Cerebellar nuclear complex (tissue), 1 donor: Measurements from ENCODE around the gene SUSD2.

Source experiments
- DNase-seq, 2 experiments: peaks; one replicate each; lab custom pipeline; 2025; lab: John Stamatoyannopoulos, UW

The SUSD2 gene

GRCh38 chr22:24149198-24149590 is 32.1 kb upstream of the SUSD2 start:
- DNase-seq = no peak

GRCh38 chr22:24153353-24153752 is 27.9 kb upstream of the SUSD2 start:
- DNase-seq = no peak

- no peak for DNase-seq
These were observed 27.3 kb upstream of the SUSD2 start for GRCh38 chr22:24153959-24154358.

GRCh38 chr22:24154826-24155225 is 26.5 kb upstream of the SUSD2 start:
- DNase-seq = no peak

DNA sequence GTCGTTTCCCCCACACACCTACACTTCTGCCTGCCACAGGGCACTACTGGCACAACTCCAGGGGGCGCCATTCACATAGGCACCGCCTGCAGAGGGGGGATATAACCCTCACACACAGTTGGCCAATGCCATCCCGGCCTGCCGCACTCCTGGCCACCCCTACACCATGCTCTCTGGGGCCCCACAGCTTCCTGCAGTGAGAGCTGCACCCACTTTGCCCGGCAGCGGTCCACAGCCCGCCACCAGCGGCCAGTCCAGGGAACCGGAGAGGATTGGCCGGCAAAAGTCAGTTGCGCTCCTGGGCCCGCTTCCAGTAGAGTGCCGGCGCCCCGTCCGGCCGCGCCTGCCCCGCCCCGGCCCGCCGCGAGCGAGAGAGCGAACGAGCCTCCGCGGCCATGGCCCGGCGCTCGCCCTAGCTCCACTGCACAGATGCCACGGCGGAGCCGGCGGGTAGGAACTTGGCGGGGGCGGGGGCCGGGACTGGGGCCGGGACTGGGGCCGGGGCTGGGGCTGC is 25.6 kb upstream of the SUSD2 start:
- peak in 1 of 2 experiments; percentile 7 for DNase-seq

DNA sequence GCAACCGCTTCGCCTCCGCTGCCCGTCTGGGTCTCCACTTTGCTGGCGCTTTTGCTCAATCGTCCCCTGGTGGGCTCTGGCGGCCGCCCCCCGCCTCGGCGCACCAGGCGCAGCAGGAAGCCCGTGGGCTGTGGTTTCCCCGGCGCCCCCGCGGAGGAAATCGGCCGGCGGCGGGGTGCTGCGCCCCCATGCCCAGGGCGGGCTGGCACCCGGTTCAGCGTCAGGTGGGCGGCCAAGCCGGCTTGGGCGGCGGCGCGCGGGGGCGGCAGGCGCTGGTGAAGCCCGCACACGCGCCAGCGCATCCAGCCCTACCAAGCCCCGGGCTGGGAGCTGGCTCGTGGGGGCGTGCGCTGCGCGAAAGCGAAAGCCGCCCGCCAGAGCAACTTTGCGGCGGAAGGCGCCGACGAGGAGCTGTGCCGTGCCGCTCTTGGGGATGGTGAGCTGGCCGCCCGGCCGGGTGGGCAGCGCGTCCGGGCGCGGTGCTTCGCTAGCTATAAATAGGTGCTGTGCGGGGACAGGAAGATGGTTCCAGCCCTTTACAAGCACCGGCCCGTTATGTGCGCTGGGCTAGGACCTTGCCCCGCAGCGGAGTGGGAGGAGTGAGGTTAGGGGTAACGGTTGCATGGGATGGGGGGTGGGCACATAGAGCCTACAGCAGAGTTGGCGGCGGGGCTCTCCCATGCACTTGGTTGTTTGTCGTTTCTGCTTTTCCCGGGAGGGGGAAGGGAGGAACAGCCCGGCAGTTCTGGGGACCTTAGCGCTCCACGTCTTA is 25.0 kb upstream of the SUSD2 start:
- DNase-seq = no peak

GRCh38 chr22:24156913-24157821 is 24.1 kb upstream of the SUSD2 start:
- DNase-seq = peak; percentile 37 to 40

- DNase-seq = no peak
These were observed 23.5 kb upstream of the SUSD2 start for GRCh38 chr22:24157822-24158135.

GRCh38 chr22:24159650-24160049 is 21.6 kb upstream of the SUSD2 start:
- no peak for DNase-seq

GRCh38 chr22:24160546-24160945 is 20.7 kb upstream of the SUSD2 start:
- DNase-seq = no peak

- peak in 1 of 2 experiments; percentile 17 for DNase-seq
These were observed 19.8 kb upstream of the SUSD2 start for GRCh38 chr22:24161485-24161884.

- peak; percentile 84 to 88 for DNase-seq
These were observed 19.4 kb upstream of the SUSD2 start for GRCh38 chr22:24161909-24162308.

GRCh38 chr22:24162436-24162835 is 18.9 kb upstream of the SUSD2 start:
- DNase-seq = no peak

DNA sequence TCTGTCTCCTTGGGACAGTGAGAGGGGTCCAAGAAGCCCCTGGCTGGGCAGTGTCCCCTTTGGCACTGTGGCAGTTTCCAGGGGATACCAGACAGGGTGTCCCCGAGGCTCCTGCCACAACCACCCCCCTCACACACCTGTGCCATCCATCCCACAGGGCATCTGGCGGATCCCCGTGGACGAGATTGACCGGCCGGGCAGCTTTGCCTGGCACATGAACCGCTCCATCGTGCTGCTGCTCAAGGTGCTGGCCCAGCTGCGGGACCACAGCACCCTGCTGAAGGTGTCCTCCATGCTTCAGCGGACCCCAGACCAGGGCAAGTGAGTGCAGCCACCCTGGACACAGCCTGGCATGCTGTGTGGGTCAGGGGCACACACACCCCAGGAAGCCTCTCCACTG is 17.0 kb upstream of the SUSD2 start:
- no peak for DNase-seq

DNA sequence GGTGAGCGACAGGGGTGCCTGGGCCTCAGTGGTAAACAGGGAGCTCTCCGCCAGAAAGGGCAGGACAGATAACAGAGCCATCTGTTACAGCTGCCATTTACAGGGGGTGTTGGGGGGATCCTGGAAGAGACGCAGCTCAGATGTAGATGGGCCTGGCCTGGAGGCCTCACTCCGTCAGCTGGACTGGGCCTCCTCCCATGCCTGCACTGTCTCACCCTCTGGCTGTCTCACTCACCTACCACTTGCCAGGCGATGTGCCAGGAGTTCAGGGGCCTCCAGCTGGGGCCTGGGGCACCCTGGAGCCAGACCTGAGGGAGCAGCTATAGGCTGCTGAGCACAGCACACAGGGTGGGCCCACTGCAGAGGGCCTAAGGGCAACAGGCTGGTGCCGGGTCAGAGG is 16.3 kb upstream of the SUSD2 start:
- DNase-seq = peak in 1 of 2 experiments; percentile 6

- DNase-seq = no peak
These were observed 15.6 kb upstream of the SUSD2 start for GRCh38 chr22:24165673-24166072.

DNA sequence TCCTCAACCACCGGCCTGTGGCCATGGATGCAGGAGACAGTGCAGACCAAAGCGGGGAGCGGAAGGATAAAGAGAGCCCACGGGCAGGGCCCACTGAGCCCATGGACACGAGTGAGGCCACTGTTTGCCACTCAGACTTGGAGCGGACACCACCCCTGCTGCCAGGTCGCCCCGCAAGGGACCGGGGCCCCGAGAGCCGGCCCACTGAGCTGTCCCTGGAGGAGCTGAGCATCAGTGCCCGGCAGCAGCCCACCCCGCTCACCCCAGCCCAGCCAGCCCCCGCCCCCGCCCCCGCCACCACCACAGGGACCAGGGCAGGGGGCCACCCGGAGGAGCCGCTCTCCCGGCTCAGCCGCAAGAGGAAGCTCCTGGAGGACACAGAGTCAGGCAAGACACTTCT is 14.5 kb upstream of the SUSD2 start:
- DNase-seq = no peak

DNA sequence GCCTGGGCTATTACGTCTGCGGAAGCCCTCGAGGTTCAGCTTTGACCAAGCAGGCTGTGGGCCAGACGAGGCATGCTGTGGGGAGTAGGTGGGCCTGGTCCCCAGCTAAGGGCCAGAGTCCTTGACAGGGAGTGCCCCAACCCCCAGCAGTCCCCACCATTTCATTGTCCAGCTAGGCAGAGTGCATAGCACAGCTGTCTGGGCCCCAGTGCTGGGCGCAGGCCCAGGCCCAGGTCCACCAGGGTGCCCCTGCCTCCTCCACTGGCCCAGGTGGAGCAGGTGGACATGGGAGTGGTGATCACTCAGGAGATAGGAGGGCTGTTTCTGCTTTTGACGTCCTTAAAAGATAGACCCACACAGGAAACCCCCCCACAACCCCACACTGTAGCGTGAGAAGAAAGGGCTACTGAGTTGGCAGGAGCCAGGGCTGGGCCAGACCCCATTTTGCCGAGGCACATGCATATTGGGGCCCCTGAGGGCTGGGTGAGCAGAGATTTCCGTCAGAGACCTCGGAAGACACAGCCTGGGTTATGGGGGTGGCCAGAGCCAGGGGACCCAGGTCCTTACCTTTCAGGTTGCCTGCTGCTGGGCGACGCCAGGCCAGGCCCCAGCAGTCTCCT is 11.7 kb upstream of the SUSD2 start:
- DNase-seq = no peak

GRCh38 chr22:24170188-24170587 is 11.1 kb upstream of the SUSD2 start:
- DNase-seq = peak in 1 of 2 experiments; percentile 19

GRCh38 chr22:24170632-24171031 is 10.7 kb upstream of the SUSD2 start:
- DNase-seq = no peak

DNA sequence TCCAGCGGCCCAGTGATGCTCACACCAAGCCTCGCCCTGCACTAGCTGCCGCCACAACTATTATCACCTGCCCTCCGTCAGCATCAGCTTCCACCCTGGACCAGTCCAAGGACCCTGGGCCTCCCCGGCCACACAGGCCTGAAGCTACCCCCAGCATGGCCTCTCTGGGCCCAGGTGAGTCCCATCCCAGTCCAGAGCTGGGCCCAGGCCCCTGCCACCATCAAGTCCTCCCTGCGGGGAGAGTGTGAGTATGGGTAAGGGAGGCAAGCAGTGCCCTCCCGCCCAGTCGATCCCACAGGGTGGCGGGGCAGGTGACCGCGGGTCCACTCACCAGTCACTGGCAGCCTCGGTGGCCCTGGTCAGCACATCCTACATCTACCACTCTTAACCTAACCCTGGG is 9.5 kb upstream of the SUSD2 start:
- DNase-seq = no peak

DNA sequence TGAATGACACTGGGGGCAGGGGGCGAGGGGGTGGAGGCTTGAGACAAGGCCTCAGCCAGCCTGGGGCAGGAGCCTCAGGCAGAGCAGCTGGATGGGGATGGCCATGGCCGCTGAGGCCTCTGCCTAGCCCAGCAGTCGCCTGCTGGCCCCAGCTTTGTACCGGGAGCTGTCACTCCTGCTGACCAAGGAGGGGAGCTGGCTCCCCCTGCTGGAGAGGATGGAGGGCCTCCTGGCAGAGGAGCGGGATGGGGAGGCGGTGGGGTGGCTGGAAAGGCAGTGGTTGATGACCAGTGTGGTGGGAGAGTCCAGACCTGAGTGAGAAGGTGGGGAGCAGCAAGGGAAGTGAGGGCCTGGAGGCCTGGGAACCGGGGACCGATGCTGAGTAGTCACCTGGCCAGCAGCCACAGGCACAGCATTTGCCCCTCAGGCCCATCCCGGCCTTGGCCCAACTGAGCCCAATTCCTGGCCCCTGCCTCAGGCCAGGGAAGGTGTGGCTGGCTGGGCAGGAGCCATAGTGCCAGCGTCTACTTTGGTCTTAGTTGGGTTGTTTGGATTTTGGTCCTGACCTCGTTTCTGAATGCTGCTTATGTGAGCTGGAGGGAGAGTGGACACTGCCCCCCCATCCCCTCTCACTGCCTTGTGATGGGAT is 6.0 kb upstream of the SUSD2 start:
- no peak for DNase-seq
